NT2/D1 (cell line): Measurements from ENCODE around the gene DYNLT4.
"Not testable (repeated sequence)": the region's sequence is repeated elsewhere in the genome, so short reads cannot be mapped to it uniquely, and the experiment has no call there.

Experiments used
- DNase-seq: peaks from one replicate; pipeline ENCODE4 v3.0.0-alpha.2; 2011; ENCODE audit warnings: low read depth, low spot score
- H3K27me3 ChIP-seq: 2 replicates; pipeline ENCODE4 v1.6.0; 2011; ENCODE audit warnings: mild to moderate bottlenecking; ENCODE audit not compliant: insufficient read length, insufficient read depth
- H3K36me3 ChIP-seq: 2 replicates; pipeline ENCODE4 v1.6.1; 2011; ENCODE audit warnings: mild to moderate bottlenecking, low read length, mixed read lengths; ENCODE audit not compliant: insufficient read depth, insufficient read length
- H3K4me1 ChIP-seq: 2 replicates; pipeline ENCODE4 v1.5.1; 2011; ENCODE audit not compliant: insufficient read depth, insufficient read length
- H3K4me3 ChIP-seq: 2 replicates; pipeline ENCODE4 v1.5.1; 2011; ENCODE audit warnings: low read depth; ENCODE audit not compliant: insufficient read length
- H3K9ac ChIP-seq: 2 replicates; pipeline ENCODE4 v1.6.0; 2011; ENCODE audit warnings: low read depth; ENCODE audit not compliant: insufficient read length
- H3K9me3 ChIP-seq: 2 replicates; pipeline ENCODE4 v1.5.1; 2011; ENCODE audit warnings: mild to moderate bottlenecking, low read length; ENCODE audit not compliant: insufficient read depth
- SUZ12 ChIP-seq: IDR thresholded peaks from 2 replicates; pipeline ENCODE4 v1.6.1; 2011; ENCODE audit not compliant: insufficient read length, insufficient read depth; ENCODE audit errors: extremely low read depth
- YY1 ChIP-seq: IDR thresholded peaks from 2 replicates; pipeline ENCODE4 v1.6.1; 2011; ENCODE audit not compliant: insufficient read length, insufficient read depth
- ZNF274 ChIP-seq: IDR thresholded peaks from 2 replicates; pipeline ENCODE4 v1.6.1; 2011; ENCODE audit warnings: mild to moderate bottlenecking, low read depth, low read length

The DYNLT4 gene

DNA sequence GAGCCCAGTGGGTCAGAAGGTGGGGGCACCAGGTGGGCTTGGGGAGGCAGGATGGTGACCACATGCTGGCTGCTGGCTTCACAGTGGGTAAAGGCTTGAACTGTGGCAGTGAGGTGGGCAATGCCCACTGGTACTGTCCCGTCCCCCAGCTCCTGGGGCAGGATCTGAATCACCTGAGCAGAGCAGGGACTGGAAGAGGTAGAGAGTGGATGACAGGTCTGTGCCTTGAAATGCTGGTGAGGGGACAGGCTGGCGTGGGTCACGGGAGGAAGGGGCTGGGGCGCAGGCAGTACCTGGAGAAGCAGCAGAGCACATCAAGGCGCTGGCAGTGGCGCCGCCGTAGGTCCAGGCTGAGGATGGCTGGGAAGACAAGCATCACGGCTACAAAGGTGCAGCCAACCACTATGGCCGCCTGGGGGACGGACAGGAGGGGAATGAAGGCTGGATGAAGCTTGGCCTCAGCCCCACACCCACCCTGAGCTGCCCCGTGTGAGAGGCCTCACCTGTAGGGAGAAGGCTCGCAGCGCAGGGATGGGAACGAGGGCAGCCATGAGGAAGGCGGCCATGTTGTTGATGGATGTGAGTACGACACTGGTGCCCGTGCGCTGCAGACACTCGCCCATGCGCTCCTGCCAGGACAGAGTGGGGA is 21.0 kb upstream of the DYNLT4 start:
- peaks cover 42% of the 10 kb centered on the region for H3K4me1 ChIP-seq

DNA sequence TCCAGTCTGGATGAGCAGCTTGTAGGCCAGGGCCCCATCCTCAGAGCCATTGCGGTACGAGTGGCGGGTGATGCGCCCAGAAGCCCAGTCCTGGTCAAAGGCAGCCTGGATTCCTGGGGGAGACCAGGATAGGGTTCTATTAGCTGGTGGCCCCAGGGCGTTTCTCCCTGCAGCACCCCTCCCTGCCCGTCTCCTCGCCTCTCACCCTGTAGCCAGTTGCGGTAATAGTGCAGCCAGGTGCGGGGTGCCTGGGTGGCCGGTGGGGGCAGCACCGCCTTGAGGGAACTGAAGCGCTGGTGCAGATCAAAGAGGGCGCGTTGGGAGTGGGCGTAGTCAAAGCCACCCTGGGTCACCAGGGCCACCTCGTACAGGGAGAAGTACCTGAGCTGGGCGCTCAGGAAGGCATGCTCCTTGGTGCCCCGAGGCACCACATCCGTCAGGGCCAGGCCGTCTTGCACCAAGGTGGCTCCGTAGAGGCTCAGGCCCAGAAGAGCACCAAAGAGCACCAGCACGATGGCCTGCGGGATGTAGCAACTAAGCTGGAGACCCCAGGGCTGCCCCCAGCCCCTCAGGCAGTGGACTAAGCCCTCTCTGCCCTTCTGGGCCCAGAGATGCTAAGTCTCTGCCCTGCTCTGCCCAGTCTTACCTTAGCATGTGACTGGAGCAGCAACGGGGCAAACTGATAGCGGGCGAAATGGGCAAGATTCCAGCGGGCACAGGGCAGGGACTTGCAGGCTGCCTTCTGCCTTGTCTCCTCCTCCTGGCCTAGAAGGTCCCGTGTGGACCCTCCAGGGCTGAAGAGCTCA is 20.2 kb upstream of the DYNLT4 start:
- peaks cover 40% of the 10 kb centered on the region for H3K4me1 ChIP-seq
- H3K27me3 ChIP-seq = no peaks in the 10 kb centered on the region
- H3K9me3 ChIP-seq = no peaks in the 10 kb centered on the region
- no peak overlapping the region for H3K9ac ChIP-seq
- H3K4me3 ChIP-seq = no peak overlapping the region
- no peak for DNase-seq
- no peak for TF ChIP-seq SUZ12
- TF ChIP-seq YY1 = no peak
- TF ChIP-seq ZNF274 = no peak
- peaks cover 6% of the 10 kb centered on the region for H3K36me3 ChIP-seq

More for the DNA sequence above, 21.0 kb upstream of the DYNLT4 start:
- H3K27me3 ChIP-seq = no peaks in the 10 kb centered on the region
- H3K9ac ChIP-seq = no peak overlapping the region
- H3K9me3 ChIP-seq = no peaks in the 10 kb centered on the region
- no peak for DNase-seq
- TF ChIP-seq YY1 (no peak), ZNF274 (no peak), SUZ12 (no peak)
- no peak overlapping the region for H3K4me3 ChIP-seq
- H3K36me3 ChIP-seq = peaks cover 6% of the 10 kb centered on the region

DNA sequence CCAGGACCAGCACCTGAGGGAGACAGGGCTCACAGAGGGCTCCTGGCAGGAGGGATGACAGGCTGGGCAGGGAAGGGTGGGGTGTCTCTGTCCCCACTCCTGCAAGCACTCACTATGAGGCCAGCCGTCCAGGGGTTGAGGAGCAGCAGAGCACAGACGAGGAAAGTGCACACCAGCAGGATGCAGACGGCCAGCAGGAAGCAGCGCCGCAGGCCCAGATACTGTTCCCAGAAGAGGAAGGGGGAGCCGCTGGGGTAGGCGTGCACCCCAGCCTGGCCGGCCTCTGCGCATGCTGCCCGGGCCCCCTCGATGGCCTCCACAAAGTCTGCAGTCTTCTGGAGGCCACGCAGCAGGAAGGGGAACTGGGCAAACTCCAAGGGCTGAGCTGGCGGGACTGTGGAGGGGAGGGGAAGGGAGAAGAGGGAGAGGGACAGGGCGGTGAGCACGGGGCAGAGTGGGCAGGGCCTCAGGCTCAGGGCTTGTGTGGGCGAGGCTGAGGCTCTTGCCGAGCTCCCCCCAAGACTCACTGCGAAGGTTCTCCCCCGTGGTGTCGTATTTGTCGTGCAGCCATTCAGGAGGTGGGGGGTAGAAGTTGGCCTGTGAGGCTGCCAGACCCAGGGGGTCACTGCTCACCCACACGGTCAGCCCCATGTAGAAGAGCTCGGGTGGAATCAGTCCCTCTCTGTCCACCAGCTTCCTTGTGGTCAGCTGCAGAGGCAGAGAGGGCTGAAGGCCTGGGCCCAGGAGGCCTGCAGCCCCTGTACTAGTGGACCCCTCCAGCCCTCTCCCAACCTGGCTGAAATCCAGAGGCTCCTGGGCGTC is 19.4 kb upstream of the DYNLT4 start:
- no peak for DNase-seq
- peaks cover 6% of the 10 kb centered on the region for H3K36me3 ChIP-seq
- no peaks in the 10 kb centered on the region for H3K9me3 ChIP-seq
- peak overlapping the region; percentile 54 for H3K9ac ChIP-seq
- no peak overlapping the region for H3K4me3 ChIP-seq
- no peaks in the 10 kb centered on the region for H3K27me3 ChIP-seq
- TF ChIP-seq YY1 (no peak), SUZ12 (no peak), ZNF274 (no peak)
- peaks cover 33% of the 10 kb centered on the region for H3K4me1 ChIP-seq

DNA sequence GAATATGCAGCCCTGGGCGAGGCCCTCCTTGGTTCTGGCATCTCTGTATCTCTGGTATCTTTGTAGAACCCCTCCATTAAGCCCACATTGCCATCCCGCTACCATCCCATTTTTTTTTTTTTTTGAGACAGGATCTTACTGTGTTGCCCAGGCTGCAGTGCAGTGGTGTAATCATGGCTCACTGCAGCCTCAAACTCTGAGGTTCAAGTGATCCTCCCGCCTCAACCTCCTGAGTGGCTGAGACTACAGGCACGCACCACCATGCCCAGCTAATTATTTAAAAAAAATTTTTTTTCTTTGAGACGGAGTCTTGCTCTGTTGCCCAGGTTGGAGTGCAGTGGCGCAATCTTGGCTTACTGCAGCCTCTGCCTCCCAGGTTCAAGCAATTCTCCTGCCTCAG is 17.2 kb upstream of the DYNLT4 start:
- H3K9me3 ChIP-seq, H3K9ac ChIP-seq, H3K27me3 ChIP-seq, DNase-seq, H3K4me3 ChIP-seq, H3K36me3 ChIP-seq: not testable (repeated sequence)
- H3K4me1 ChIP-seq = peaks cover 24% of the 10 kb centered on the region

DNA sequence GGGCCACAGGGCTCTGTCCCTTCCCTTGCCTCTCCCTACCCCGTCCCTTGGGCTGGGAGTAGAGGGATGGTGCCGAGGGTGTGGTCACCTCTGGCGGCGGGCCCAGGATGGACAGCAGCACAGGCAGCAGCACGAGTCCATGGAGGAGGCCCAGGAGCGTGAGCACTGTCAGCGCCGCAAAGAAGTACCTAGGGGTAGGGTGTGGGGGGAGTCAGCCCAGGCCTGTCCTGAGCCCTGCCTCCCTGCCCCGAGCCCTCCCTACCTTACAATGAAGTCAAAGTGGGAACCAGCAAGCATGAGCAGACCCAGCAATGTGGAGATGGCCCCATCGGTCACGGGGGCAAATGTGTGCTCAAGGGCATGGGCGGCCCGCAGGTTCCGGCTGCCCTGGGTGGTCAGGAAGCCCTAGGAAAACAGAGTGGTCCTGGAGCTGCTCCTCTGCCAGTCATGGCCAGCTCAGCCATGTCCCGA is 15.9 kb upstream of the DYNLT4 start:
- DNase-seq = no peak
- Histone ChIP-seq H3K36me3 (no peaks in the 10 kb centered on the region), H3K9ac (no peak overlapping the region), H3K27me3 (no peaks in the 10 kb centered on the region), H3K4me1 (peaks cover 20% of the 10 kb centered on the region), H3K9me3 (no peaks in the 10 kb centered on the region), H3K4me3 (no peak overlapping the region)
- TF ChIP-seq ZNF274 (no peak), SUZ12 (no peak), YY1 (no peak)

DNA sequence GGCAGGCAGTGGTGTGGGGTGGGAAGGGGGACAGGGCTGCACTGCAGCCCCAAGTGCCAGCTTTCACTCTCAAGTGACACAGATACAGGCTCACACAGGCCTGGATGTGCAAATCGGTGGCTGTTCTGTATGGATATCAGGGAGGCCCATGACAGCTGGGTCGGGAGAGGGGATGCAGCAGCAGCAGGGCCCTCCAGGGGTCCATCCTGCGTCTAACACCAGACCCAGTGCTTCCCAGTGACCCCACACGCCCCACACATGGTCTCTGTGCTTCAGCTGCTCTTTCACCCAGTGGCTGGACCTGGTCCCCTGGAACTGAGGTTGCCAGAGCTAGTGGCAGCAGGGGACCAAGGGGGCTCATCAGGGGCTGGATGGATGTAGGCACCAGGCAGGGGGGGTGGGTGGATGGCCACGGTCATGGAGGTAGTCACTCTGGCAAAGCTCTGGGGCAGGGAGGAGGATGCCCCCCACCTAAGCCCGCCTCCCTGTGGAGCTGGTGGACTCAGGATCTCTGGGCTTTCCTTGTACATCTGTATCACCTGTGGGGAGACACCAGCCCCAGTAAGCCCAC is 15.1 kb upstream of the DYNLT4 start:
- Histone ChIP-seq H3K36me3 (no peaks in the 10 kb centered on the region), H3K27me3 (no peaks in the 10 kb centered on the region), H3K9ac (peak overlapping the region; percentile 24), H3K4me1 (peaks cover 16% of the 10 kb centered on the region), H3K9me3 (no peaks in the 10 kb centered on the region), H3K4me3 (no peak overlapping the region)
- TF ChIP-seq SUZ12 = no peak
- no peak for TF ChIP-seq ZNF274
- no peak for TF ChIP-seq YY1
- no peak for DNase-seq
